ENCODE measurements around the gene GNG7. TPM values are rescaled to one million over a fixed set of nuclear protein-coding genes. Genes with fewer than 3 reads are reported as not detected.
"Not testable (repeated sequence)": the region's sequence is repeated elsewhere in the genome, so short reads cannot be mapped to it uniquely, and the experiment has no call there.

GNG7 gene
- polyA plus RNA-seq, 1 of the 3 experiments (the other 2 are of a cell fraction) = 2.2 TPM

- H3K4me2 ChIP-seq = no peak overlapping the region
- peaks cover 7% of the 10 kb centered on the region for H3F3A ChIP-seq (replicated peaks; ENCODE audit: insufficient read depth)
- H3K9ac ChIP-seq = no peak overlapping the region
- H3K27ac ChIP-seq (ENCODE audit: low read depth in 2 of 2, low read length in 1 of 2) = no peak overlapping the region
- no peak overlapping the region for H3K4me3 ChIP-seq (ENCODE audit: low read depth in 2 of 2, low read length in 1 of 2)
- peaks cover 4 to 8% of the 10 kb centered on the region in 2 experiments; a peak in 2 of 4 replicates for H3K4me1 ChIP-seq (ENCODE audit: control insufficient read depth in 1 of 2, insufficient read depth in 2 of 2, low read depth in 1 of 2, low read length in 1 of 2)
- no peak overlapping the region for H2AFZ ChIP-seq (ENCODE audit: low read depth)
- no peaks in the 10 kb centered on the region for H4K20me1 ChIP-seq (ENCODE audit: insufficient read depth)
- TF ChIP-seq REST (IDR thresholded peaks at IDR 0.05; ENCODE audit: low read depth, low read length) (no peak), MEF2A (IDR thresholded peaks at IDR 0.05; ENCODE audit: borderline replicate concordance, low read depth) (no peak), RCOR1 (IDR thresholded peaks at IDR 0.05; ENCODE audit: low read length) (no peak), SMC3 (IDR thresholded peaks at IDR 0.05; ENCODE audit: low read depth, low read length) (no peak), NFIC (IDR thresholded peaks at IDR 0.05; ENCODE audit: borderline replicate concordance) (no peak)
- H3K9me3 ChIP-seq = no peaks in the 10 kb centered on the region
- peak; percentile 53 for DNase-seq
- H3K36me3 ChIP-seq (replicated peaks in 1 of 2; ENCODE audit: control insufficient read depth in 1 of 2, insufficient read depth in 2 of 2, low read length in 1 of 2) = no peaks in the 10 kb centered on the region
- POLR2A ChIA-PET = interaction anchor here (0.6 kb wide), 1 partner anchor 318 kb away, joined by 3 read pairs; no protein-coding TSS in a partner anchor
- CTCF ChIA-PET = interaction anchor here (0.7 to 14.0 kb wide), 5 partner anchors 10 to 45 kb away, joined by 4 to 116 read pairs (median 6); no protein-coding TSS in a partner anchor
- no peaks in the 10 kb centered on the region for H3K27me3 ChIP-seq (ENCODE audit: insufficient read depth)
- 57% methylated on average over 6 of the region's 11 CpGs for WGBS (ENCODE audit: low lambda C conversion rate)
- H3K79me2 ChIP-seq (ENCODE audit: insufficient read depth) = no peaks in the 10 kb centered on the region
- no peaks in the 10 kb centered on the region for H3K9me2 ChIP-seq
Measured at GRCh38 chr19:2624537-2625091, 77.9 kb downstream of the GNG7 start.

- H2AFZ ChIP-seq (ENCODE audit: low read depth) = no peak overlapping the region
- no peaks in the 10 kb centered on the region for H3K79me2 ChIP-seq (ENCODE audit: insufficient read depth)
- TF ChIP-seq TEAD4 (IDR thresholded peaks at IDR 0.05; ENCODE audit: borderline replicate concordance, insufficient read depth) (no peak), RAD21 (IDR thresholded peaks at IDR 0.05; ENCODE audit: low read length) (no peak), SIN3A (IDR thresholded peaks at IDR 0.05; ENCODE audit: borderline replicate concordance, low read depth, low read length) (no peak), FOSL2 (IDR thresholded peaks at IDR 0.05; ENCODE audit: borderline replicate concordance, low read depth) (no peak), POLR2AphosphoS5 (IDR thresholded peaks at IDR 0.05; ENCODE audit: low read depth, low read length) (no peak), EP300 (IDR thresholded peaks at IDR 0.05; ENCODE audit: borderline replicate concordance in 1 of 2, low read depth in 1 of 2, low read length in 1 of 2) (no peak), PBX3 (IDR thresholded peaks at IDR 0.05) (no peak), NFIC (IDR thresholded peaks at IDR 0.05; ENCODE audit: borderline replicate concordance) (no peak), SMC3 (IDR thresholded peaks at IDR 0.05; ENCODE audit: low read depth, low read length) (no peak), JUND (IDR thresholded peaks at IDR 0.05) (no peak), GATA2 (CRISPR knock-in tag; IDR thresholded peaks at IDR 0.05) (no peak)
- no peaks in the 10 kb centered on the region for H3K9me2 ChIP-seq
- H3K9ac ChIP-seq = no peak overlapping the region
- H3K4me2 ChIP-seq = no peak overlapping the region
- no peaks in the 10 kb centered on the region for H3K36me3 ChIP-seq (replicated peaks in 1 of 2; ENCODE audit: control insufficient read depth in 1 of 2, insufficient read depth in 2 of 2, low read length in 1 of 2)
- H3K27ac ChIP-seq (ENCODE audit: low read depth in 2 of 2, low read length in 1 of 2) = no peak overlapping the region
- peaks cover 7% of the 10 kb centered on the region for H3F3A ChIP-seq (replicated peaks; ENCODE audit: insufficient read depth)
- no peak overlapping the region for H3K4me3 ChIP-seq (ENCODE audit: low read depth in 2 of 2, low read length in 1 of 2)
- ChIA-PET CTCF (interaction anchor here (0.7 to 14.0 kb wide), 4 partner anchors 9 to 13 kb away, joined by 4 to 116 read pairs (median 38); no protein-coding TSS in a partner anchor), POLR2A (interaction anchor here (0.6 kb wide), 1 partner anchor 319 kb away, joined by 3 read pairs; no protein-coding TSS in a partner anchor)
- H3K9me3 ChIP-seq = no peaks in the 10 kb centered on the region
- no peaks in the 10 kb centered on the region for H4K20me1 ChIP-seq (ENCODE audit: insufficient read depth)
- H3K4me1 ChIP-seq (ENCODE audit: control insufficient read depth in 1 of 2, insufficient read depth in 2 of 2, low read depth in 1 of 2, low read length in 1 of 2) = peaks cover 4 to 8% of the 10 kb centered on the region in 2 experiments; a peak in 2 of 4 replicates
- 91% methylated on average over 12 of the region's 12 CpGs for WGBS (ENCODE audit: low lambda C conversion rate)
- no peak for DNase-seq
- no peaks in the 10 kb centered on the region for H3K27me3 ChIP-seq (ENCODE audit: insufficient read depth)
Measured at GRCh38 chr19:2623798-2624197, 78.7 kb downstream of the GNG7 start.

GRCh38 chr19:2622371-2622961 is 80.0 kb downstream of the GNG7 start:
- H3K9me3 ChIP-seq; H3K36me3 ChIP-seq (replicated peaks in 1 of 2; ENCODE audit: control insufficient read depth in 1 of 2, insufficient read depth in 2 of 2, low read length in 1 of 2); H3F3A ChIP-seq (replicated peaks; ENCODE audit: insufficient read depth); H2AFZ ChIP-seq (ENCODE audit: low read depth); H3K4me3 ChIP-seq (ENCODE audit: low read depth in 2 of 2, low read length in 1 of 2); POLR2A ChIA-PET; H3K27ac ChIP-seq (ENCODE audit: low read depth in 2 of 2, low read length in 1 of 2); H3K4me2 ChIP-seq; H3K4me1 ChIP-seq (ENCODE audit: control insufficient read depth in 1 of 2, insufficient read depth in 2 of 2, low read depth in 1 of 2, low read length in 1 of 2); H3K9me2 ChIP-seq; H4K20me1 ChIP-seq (ENCODE audit: insufficient read depth); DNase-seq; H3K27me3 ChIP-seq (ENCODE audit: insufficient read depth); H3K79me2 ChIP-seq (ENCODE audit: insufficient read depth); H3K9ac ChIP-seq: not testable (repeated sequence)
- CTCF ChIA-PET = interaction anchor here (0.6 to 14.0 kb wide), 5 partner anchors 9 to 144 kb away, joined by 3 to 116 read pairs (median 11); no protein-coding TSS in a partner anchor
- 73% methylated on average over 39 of the region's 40 CpGs for WGBS (ENCODE audit: low lambda C conversion rate)
